HG02610 (cell line): Measurements from ENCODE around the gene KRTAP12-4.
"Not testable (repeated sequence)": the region's sequence is repeated elsewhere in the genome, so short reads cannot be mapped to it uniquely, and the experiment has no call there.

Experiments
- ATAC-seq: cut with Tn5 transposase; IDR thresholded peaks from one replicate; pipeline ENCODE4 v1.9.1; 2021; ENCODE audit warnings: mild to moderate bottlenecking, moderate library complexity; ENCODE audit not compliant: unreplicated experiment

KRTAP12-4 gene

DNA sequence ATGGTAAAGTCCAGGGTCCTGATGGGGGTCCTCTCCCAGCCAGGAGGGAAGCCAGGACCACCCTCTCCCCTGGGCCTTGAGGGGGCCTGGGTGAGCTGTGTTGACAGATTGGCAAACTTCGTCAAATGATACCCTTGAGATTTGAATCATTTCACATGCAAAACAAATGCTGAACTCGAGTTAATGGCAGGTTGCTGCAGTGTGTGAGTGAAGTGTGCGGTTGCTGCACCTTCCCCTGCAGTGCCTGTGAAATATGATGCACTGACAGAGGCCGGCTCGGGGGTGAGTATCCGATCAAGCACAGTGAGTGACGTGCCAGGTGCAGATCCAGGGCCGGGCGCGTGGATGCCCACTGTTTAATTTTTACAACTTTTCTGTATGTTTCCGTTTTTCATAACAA lies 33.2 kb upstream of the KRTAP12-4 start:
- ATAC-seq, result no peak

DNA sequence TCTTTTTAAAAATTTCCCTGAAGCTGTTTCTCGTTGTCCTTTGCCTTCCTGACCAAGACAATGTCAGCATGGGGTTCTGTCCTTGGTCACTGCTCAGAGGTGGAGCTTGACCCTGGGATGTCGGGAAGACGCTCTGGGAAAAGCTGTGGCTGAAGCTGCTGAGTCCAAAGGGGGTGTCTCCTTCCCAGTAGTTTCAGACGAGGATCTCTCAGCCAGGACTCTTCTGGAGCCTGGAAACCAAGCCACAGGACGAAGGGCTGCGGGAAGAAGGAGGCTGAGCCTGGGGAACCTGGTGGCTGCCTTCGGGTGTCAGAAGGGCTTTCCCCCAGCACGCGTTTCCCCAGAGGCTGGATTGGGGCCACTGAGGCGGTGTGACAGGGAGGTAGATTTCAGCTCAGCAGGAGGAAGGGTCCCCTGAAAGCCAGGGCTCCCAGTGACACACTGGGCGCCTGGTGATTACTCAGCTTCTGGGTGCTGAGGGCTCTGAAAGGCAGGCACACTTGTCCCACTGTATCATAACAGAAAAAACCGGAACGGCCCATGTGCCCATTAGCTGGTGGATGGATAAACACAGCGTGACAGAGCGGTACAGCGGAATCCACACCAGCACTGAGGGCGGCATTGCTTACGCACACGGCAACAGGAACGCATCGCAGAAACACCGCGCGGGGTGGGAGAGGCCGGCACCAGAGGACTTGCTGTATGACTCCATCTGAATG lies 32.5 kb upstream of the KRTAP12-4 start:
- ATAC-seq, result no peak

DNA sequence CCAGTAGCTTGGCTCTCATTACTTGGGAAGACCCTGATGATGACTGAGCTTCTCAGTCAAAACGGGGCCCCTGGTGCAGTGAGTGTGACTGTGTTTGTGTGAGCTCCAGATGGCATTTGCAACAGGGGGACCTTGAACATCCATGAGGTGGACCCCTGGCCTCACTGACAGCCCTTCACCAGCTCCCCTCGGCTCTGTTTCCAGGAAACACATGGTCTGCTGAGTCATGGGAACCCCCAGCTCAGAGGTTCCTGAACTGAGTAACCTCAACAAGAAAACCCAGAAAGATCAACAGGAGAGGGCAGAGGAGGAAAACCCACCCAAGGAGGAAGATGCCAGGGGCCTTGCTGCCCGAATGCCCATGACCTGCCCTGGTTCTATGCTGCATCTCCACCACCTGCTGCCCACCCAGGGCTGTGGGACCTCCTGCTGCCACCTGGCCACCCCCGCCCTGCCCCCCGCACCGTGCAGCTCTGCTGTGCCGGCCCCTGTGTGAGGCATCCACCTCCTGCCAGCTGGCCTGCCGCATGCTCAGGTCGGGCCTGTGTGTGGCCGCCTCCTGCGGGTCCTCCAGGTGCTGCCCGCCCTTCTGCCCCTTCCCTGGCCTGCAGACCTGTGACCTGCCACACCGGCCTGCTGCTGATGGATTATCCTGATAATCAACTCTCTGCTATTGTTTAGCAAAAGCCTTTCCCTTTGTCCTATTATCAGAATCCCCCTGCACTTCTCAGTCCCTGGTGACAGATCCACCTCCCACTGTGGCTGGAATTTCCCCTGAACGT lies 31.7 kb upstream of the KRTAP12-4 start:
- ATAC-seq, result no peak

DNA sequence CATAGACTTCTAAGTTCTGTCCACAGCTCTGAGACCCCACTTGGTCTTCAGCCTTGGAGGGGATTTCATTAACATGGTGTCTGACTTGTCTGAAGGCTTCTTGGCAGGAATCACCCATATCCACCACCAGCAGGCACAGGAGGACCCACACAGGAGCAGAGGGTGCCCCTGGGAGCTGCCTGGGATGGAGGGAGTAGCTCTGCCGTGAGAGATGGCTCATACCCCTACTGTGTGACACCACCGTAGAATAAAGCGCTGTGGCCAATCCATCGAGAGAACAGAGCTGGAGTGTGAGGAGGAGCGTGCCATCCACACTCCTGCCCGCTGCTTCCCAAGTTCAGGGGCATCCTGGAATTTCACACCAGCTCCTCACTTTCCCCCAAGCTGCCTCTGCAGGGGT lies 30.6 kb upstream of the KRTAP12-4 start:
- not testable (repeated sequence) for ATAC-seq

DNA sequence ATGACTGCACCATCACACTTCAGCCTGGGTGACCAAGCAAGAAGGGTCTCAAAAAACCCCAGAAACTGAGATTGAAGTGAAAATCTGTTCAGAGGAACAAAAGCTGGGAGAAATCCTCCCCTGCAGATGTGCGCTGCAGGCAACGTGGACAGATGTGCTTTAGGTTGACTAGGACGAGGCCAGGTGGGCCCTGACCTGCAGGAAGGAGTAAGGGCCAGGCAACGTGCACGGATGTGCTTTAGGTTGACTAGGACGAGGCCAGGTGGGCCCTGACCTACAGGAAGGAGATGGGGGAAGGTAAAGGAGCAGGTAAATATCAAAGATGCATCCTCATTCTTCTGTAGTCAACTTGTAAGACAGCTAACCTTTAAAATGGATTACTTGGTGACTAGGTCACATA lies 30.0 kb upstream of the KRTAP12-4 start:
- no peak for ATAC-seq

GRCh38 chr21:44684077-44684476 lies 29.6 kb upstream of the KRTAP12-4 start:
- ATAC-seq, result no peak

GRCh38 chr21:44682580-44683151 lies 28.2 kb upstream of the KRTAP12-4 start:
- no peak for ATAC-seq

DNA sequence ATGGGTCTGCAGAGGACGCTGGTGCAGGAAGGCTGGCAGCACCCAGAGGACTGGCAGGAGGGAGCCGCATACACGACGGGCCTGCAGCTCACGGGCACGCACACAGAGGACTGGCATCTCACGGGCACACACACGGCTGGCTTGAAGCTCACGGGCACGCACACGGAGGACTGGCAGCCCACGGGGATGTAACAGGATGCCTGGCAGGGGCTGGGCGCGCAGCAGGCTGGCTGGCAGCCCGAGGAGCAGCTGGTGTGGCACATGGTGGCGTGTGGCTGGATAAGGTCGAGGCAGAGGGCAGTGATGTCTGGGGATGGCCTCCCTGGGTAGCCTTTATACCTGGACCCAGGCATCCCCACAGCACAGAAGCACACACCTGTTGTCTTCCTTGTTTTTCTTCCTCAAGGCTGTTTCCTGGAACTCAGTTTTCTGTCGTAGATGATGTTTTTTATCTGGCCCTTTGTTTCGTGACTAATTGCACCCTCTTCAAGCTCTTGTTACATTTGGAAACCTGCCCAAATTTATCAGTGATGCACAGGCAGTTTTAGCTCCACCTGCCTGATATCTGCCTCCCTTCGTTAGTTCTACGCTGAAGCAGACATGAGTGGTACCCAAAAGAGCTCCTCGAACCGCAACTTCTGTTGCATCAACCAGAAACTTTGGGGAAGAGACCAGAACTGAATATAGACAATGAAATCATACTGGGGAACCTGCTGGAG lies 27.6 kb upstream of the KRTAP12-4 start, which contains the start of gene KRTAP12-1:
TSS of gene KRTAP12-1 (minus strand) at position 303 of the 719 bp plus-strand sequence. CDS start at position 263, 40 bp downstream.
- ATAC-seq, result no peak

GRCh38 chr21:44681152-44681551 lies 26.7 kb upstream of the KRTAP12-4 start:
- ATAC-seq, result no peak

DNA sequence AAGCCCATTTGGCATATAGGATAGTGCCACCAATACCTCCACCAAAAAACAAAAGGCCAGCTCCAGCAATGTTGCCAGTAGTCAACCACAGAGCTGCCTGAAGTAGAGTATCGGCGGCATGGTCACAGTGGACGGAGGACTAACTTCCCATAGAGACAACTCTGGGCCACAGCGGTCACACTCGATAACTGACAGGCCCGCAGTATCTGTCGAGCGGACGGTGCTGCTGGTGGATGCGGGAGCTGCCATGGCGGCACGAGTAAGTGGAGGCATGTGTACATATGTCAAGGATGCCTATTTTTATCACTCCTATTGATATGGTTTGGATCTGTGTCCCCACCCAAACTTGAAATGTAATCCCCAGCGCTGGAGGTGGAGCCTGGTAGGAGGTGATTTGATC lies 23.4 kb upstream of the KRTAP12-4 start:
- ATAC-seq, result no peak

DNA sequence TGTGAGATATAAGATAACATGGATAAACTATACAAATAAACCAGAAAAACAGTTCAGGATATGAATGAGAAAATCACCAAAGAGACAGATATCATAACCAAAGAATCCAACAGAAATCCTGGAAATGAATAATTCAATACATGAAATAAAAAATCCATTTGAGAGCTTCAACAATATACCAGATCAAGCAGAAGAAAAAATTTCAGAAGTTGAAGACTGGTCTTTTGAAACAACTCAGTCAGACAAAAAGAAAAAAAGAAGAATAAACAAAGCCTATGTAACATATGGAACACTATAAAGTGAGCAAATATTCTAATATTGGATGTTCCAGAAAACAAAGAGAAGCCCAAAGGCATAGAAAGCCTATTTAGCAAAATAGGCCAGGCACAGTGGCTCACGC lies 17.5 kb upstream of the KRTAP12-4 start:
- no peak for ATAC-seq

GRCh38 chr21:44670642-44671432 lies 16.4 kb upstream of the KRTAP12-4 start:
- ATAC-seq, result no peak

- ATAC-seq, result no peak
These were observed 13.2 kb upstream of the KRTAP12-4 start for GRCh38 chr21:44667612-44668011.

DNA sequence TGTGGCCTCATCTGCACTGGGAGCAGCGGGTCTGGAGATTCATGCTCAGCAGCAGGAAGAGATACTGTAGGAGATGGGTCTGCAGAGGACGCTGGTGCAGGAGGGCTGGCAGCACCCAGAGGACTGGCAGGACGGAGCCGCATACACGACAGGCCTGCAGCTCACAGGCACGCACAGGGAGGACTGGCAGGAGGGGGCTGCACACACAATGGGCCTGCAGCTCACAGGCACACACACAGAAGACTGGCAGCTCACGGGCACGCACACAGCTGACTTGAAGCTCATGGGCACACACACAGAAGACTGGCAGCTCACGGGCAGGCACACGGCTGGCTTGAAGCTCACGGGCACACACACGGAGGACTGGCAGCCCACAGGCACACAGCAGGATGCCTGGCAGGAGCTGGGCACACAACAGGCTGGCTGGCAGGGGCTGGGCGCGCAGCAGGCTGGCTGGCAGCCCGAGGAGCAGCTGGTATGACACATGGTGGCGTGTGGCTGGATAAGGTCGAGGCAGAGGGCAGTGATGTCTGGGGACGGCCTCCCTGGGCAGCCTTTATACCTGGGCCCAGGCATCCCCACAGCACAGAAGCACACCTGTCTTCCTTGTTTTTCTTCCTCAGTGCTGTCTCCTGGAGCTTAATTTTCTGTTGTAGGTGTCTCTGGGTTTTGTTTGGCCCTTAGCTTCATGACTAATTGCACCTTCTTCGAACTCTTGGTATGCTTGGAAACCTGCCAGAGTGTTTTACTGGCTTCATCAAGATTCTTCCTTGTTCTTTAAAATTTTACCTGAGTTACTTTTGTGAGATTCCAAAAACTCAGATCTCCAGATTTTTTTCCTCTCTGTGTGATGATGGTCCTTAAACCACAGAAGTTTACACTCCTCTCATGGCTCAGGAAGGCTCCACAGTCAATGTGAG lies 12.2 kb upstream of the KRTAP12-4 start, which contains the start of gene KRTAP12-2:
TSS of gene KRTAP12-2 (minus strand) at position 527 of the 920 bp plus-strand sequence. CDS start at position 486, 41 bp downstream.
- ATAC-seq, result no peak

GRCh38 chr21:44664691-44665090 lies 10.2 kb upstream of the KRTAP12-4 start:
- ATAC-seq, result no peak

DNA sequence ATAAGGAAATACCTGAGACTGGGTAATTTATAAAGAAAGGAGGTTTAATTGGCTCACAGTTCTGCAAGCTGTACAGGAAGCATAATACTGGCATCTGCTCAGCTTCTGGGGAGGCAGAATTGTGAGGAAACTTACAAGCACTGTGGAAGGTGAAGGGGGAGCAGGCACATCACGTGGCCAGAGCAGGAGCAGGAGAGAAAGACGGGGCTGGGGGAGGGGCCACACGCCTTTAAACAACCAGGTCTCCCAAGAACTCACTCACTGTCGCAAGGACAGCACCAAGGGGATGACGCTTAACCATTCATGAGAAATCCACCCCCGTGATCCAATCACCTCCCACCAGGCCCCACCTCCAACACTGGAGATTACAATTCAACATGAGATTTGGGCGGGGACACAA lies 7.1 kb upstream of the KRTAP12-4 start:
- not testable (repeated sequence) for ATAC-seq

GRCh38 chr21:44658913-44659595 lies 4.6 kb upstream of the KRTAP12-4 start:
- no peak for ATAC-seq

DNA sequence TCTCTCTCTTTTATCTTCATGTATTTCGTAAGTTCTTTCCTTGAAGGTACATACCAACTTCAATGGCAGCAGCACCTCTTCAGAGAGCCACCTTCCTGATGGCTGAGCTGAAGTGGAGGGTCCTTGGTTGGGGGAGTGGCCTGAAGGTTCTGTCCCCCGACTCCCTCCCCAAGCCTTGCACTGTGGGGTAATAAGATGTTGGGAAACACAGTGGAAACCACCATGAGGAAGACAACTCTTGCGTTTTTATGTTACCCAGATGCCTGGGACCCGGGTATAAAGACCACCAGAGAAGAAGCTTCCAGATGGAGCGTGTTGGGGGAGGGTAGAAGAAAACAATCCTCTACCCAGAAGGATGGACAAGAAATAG lies 4.1 kb upstream of the KRTAP12-4 start:
- ATAC-seq, result no peak
